GM11168 (cell line): ENCODE results near the gene SDK1.

Source experiments
- in situ Hi-C: fragments of 300-500 bp; cut with MboI; formaldehyde crosslinking; loops from one replicate; pipeline ENCODE4 v1.12.0; 2022; ENCODE audit warnings: low sequenced_read_pairs; ENCODE audit not compliant: unreplicated experiment

The SDK1 gene

GRCh38 chr7:4173615-4174014 is 872.6 kb downstream of the SDK1 start:
- in situ Hi-C loops: no loop called here

DNA sequence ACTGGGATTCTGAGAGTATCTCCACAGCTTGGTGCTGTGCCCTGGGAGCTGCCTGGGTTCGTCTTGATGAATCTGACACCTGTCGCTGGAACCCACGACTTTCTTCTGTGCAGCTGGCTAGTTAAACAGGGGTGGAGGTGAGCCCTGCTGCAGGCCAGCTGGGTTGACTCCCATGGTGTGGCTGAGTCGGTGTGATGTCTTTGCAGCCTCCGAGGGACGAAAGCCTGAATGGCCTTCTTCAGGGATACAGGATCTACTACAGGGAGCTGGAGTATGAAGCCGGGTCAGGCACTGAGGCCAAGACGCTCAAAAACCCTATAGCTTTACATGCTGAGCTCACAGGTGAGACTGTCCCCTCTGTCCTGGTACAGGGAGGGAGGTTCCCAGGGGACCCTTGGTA is 873.0 kb downstream of the SDK1 start:
- in situ Hi-C loops: no loop called here

GRCh38 chr7:4174451-4174850 is 873.4 kb downstream of the SDK1 start:
- in situ Hi-C loops: no loop called here

DNA sequence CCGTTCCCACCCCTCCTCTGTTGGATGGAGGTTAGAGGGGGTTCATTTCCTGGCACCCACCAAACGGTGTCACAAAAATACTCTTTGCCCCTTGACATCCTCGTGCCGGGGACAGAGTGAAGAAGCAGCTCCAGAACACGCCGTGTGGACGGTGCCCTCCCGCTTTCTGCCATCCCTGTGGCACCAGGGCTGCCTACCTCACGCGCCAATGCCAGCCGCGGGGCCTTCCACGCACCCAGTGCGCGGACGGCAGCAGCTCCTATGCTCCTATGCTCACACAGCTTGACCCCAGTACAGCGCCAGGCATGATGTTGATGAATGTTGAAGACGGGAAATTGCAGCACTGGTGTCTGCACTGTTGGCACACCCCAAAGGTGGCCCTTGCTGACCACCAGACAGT is 873.8 kb downstream of the SDK1 start:
- in situ Hi-C loops: no loop called here

- in situ Hi-C loops: no loop called here
Observed at GRCh38 chr7:4175346-4175973, 874.4 kb downstream of the SDK1 start.

DNA sequence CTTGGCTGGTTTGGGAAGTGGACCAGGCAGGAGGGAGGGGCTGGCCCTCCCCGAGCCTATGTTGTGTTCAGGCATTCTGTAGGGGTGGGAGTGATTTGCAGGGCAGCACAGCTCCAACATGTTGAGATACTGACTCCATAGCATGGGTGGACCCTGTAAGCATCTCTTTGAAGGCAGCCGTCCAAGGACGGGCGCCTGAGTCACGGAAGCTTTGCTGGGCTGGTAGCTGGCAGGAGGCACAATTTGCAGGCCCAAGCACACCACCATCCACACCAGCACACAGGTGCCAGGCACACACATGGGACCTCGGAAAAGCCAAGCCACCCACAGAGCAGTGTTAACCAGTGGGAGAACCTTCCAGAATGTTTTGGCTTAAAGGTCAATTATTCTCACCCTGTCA is 875.9 kb downstream of the SDK1 start:
- in situ Hi-C loops: no loop called here

DNA sequence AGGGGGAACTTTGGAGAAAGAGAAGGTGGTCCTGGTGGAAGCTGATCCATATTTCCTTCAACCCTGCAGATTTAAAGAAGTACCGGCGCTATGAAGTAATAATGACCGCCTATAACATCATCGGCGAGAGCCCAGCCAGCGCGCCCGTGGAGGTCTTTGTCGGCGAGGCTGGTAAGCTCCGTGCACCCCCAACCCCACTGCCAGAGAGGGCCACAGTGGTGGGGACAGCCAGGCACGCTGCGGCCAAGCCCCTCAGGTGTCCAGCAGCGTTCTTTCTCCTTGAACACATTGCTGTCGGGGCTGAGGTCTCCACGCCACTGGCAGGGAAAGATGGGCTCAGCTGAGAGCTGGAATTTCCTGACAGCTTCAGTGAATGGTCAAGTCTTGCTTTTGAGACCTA is 877.4 kb downstream of the SDK1 start:
- in situ Hi-C loops: no loop called here

DNA sequence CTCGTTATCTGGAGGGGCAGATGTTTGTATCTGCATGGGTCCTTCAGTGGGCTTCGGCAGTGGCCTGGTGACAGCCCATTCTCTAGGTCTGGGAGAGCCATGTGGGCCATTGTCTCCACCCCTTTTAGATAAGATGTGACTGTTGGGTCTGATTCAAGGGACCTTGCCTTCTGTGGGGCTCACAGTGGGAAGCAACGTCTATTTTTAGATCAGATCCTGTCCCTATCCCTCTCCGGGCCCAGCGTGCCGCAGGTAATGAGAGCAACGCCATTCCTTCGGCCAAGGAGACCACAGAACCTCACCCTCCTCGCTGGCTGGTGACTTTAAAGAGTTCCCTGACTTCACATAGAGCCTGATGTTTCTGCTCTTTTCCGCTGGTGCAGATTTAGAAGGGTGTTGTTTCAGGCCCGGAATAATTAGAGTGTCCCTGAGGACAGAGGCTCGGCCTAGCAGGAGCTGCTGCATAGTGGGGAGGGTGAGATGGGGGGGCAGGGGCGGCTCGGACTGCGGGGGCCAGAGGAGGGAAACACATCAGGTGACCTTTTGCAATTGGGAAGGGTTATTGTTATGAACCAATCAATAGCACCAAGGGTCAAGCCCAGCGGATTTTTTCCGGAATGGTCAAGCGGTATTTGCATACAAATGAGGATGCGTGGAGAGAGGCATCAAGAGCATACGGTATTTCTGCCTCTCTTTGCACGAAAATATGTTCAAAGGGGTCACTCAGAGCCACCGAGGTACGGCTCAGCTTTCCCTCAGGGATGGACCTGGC is 878.0 kb downstream of the SDK1 start:
- in situ Hi-C loops: no loop called here

GRCh38 chr7:4179688-4180380 is 878.8 kb downstream of the SDK1 start:
- in situ Hi-C loops: no loop called here

- in situ Hi-C loops: no loop called here
Observed at GRCh38 chr7:4181446-4181845, 880.4 kb downstream of the SDK1 start.

GRCh38 chr7:4182605-4183300 is 881.7 kb downstream of the SDK1 start:
- in situ Hi-C loops: no loop called here

- in situ Hi-C loops: no loop called here
Observed at GRCh38 chr7:4184653-4185052, 883.6 kb downstream of the SDK1 start.

- in situ Hi-C loops: no loop called here
Observed at GRCh38 chr7:4185136-4185535, 884.1 kb downstream of the SDK1 start.

GRCh38 chr7:4185721-4186512 is 884.9 kb downstream of the SDK1 start:
- in situ Hi-C loops: no loop called here

DNA sequence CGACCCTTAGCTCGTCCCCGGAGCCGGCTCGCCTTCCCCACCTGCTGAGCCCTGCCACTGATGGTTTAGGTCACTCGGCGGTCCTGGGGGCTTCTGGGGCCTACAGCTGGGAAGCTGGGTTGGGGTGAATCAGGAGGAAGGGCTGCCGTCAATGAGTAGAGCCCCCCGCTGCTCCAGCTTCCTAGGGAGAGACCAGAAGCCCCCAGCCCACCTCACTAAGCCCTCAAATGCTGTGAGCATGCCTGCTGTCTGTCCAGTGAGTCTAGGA is 885.4 kb downstream of the SDK1 start:
- in situ Hi-C loops: no loop called here

DNA sequence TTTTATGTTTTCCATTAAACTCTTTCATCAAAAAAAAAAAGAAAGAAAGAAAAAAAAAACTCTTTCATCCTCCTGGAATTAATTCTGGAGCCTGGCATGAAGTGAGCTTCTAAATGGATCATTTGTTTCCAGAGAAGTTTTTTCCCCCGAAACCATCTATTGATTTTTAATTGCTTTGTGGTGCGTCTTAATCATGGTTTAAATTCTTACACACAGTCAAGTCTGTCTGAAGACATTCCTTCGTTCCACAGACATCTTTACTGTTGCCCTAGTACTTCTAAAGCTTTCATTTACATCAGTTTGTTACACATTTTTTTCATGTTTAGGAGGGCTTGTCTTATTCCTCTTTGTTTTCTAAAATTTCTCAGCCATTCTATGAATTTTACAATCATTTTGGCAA is 887.6 kb downstream of the SDK1 start:
- in situ Hi-C loops: no loop called here

DNA sequence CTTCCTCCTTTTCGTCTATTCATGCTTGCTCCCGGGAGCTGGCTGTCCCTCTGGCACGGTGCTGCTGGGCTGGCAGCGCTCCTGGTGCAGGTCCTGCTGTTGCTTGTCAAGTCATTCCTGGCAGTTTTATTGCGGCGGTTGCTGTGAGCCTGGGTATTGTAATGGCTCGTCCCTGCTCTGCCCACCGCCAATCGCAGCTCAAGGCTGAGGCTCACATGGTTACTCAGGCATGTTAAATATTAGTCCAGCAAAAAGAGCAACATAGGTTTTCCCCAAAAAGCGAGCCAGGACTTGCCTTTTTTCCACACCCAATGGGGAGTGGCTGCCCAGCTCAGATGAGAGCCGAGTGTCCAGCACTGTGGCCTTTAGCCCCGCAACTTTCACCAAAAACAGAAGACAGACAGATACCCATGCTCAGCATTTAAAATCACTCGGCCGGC is 888.1 kb downstream of the SDK1 start:
- in situ Hi-C loops: no loop called here

GRCh38 chr7:4190010-4190981 is 889.2 kb downstream of the SDK1 start:
- in situ Hi-C loops: no loop called here

DNA sequence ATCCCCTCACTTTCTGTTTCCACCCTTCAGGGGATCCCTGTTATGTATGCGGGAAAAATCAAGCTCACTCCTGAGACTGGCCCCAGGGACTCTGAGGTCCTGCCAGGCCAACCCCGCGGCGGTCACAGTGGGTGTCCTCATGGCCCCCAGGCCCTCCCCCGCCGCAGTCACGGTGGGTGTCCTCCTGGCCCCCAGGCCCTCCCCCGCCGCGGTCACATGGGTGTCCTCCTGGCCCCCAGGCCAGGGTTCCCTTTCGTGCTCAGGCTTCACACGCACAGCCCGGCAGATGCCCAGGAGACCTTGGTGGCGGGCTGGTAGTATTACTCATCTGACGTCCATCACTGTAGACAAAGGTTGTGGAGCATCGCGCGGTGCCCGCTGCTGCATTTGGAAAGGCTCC is 890.0 kb downstream of the SDK1 start:
- in situ Hi-C loops: no loop called here
